CD4-positive, alpha-beta T cell treated with Interleukin-6 for 4 hours (primary cell): Measurements from ENCODE around the gene U2SURP.
"Not testable (repeated sequence)": the region's sequence is repeated elsewhere in the genome, so short reads cannot be mapped to it uniquely, and the experiment has no call there.

Experiments used
- DNase-seq: peaks from one replicate; pipeline ENCODE4 v3.0.0-alpha.2; 2020; ENCODE audit warnings: mixed read lengths

The U2SURP gene

GRCh38 chr3:143014921-143015320 is 13.6 kb downstream of the U2SURP start:
- no peak for DNase-seq

DNA sequence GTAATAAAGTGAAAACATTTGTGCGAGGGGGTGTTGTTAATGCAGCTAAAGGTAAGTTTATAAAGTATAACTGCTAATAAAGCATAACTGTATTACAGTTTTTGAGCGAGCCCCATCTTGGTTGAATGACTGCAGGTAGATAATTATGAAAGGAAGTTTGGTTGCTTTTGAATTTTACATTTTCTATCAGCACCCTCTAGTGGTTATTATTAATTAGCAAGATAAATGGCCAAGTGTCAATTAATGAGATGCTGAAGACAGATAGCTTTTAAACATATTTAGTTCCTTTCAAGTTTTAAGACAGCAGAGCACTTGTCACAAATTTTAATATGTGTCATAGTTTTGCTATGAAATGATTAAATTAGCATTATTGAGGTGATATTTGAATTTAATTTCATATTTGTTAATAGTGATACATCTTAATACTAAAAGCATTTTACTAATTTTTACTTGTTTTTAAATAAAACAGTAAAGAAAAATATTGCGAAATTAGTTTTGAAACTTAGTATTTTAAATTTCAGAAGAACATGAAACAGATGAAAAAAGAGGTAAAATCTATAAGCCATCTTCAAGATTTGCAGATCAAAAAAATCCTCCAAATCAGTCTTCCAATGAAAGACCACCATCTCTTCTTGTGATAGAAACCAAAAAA is 15.1 kb downstream of the U2SURP start:
- no peak for DNase-seq

DNA sequence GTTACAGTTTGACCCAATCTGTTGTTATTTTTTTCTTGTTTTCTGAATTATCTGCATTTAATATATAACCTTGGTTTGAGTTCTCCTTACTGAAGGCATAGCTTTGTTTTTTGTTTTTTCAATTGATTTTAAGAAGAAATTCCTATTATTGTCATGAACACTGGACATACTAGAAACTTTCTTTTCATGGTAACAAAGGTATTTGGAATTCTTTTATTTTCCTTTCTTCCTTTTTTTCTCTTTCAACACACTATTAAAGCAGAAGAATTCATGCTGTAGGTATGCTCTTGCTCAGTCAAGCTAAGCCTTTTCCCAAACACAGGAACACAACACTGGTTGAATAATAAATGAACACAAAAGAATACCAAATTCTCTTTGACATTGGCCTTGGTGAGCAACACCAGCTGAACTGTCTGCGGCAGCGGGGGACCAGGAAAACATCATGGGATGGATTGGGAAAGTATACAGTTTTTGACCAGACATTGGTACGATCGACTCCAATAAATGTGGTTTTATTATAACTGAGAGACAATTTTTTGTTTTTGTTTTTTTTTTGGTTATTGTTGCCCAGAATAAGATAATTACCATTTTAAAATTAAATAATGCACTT is 23.1 kb downstream of the U2SURP start:
- no peak for DNase-seq

DNA sequence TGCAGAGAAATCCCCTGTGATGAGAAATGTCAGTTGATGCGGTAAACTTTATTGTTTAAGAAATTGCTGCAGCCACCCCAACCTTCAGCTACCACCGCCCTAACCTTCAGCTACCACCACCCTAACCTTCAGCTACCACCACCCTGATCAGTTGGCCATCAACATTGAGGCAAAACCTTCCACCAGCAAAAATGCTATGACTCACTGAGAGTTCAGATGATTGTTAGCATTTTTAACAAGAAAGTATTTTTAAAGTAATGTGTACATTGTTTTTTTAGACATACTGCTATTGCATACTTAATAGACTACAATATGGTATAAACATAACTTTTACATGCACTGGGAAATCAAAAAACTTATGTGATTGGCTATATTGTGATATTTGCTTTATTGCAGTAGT is 30.0 kb downstream of the U2SURP start:
- no peak for DNase-seq

GRCh38 chr3:143031796-143032387 is 30.5 kb downstream of the U2SURP start:
- DNase-seq, result not testable (repeated sequence)

GRCh38 chr3:143035466-143036211 is 34.3 kb downstream of the U2SURP start:
- no peak for DNase-seq

- no peak for DNase-seq
Measured at GRCh38 chr3:143036557-143036956, 35.2 kb downstream of the U2SURP start.

- DNase-seq, result no peak
Measured at GRCh38 chr3:143037867-143038266, 36.5 kb downstream of the U2SURP start.

GRCh38 chr3:143040261-143040879 is 39.0 kb downstream of the U2SURP start:
- DNase-seq, result no peak

GRCh38 chr3:143041903-143042302 is 40.5 kb downstream of the U2SURP start:
- DNase-seq, result no peak

DNA sequence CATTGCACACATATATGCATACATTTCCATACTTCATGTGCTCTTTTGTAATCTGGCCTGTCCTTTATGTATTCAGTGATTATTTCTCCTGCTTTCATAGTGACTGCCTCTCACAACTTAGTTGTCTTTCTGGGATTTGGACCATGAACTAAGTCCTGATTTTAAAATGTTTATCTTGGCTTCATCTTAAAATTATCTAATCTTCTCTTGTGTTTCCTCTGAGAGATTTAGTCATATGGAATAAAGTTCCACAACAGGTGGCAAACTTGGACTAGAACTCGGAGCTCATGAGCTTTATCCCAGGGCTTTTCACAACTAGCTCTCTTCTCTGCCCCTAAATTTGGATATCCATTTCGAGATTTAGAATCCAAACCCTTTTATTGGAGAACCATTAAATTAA is 44.3 kb downstream of the U2SURP start:
- DNase-seq, result no peak

GRCh38 chr3:143046075-143046474 is 44.7 kb downstream of the U2SURP start:
- DNase-seq, result not testable (repeated sequence)

GRCh38 chr3:143054011-143054410 is 52.6 kb downstream of the U2SURP start:
- DNase-seq, result no peak

GRCh38 chr3:143056372-143056771 is 55.0 kb downstream of the U2SURP start:
- no peak for DNase-seq

DNA sequence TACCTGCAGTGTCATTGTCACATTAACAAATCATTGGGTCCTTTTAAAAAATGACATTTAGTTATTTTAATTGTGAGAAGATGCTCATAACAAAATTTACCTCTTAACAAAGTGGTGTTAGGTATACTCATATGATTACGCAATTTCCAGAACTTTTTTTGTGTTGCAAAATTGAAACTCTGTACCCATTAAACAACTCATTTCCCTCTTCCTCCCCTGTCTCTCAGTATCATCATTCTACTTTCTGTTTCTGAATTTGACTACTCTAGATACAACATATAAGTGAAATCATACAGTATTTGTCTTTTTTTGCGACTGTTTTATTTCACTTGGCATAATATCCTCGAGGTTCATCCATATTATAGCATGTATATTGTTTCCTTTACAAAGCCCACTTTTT is 59.5 kb downstream of the U2SURP start:
- DNase-seq, result no peak

- DNase-seq, result no peak
Measured at GRCh38 chr3:143063018-143063417, 61.6 kb downstream of the U2SURP start.

- no peak for DNase-seq
Measured at GRCh38 chr3:143064777-143065176, 63.4 kb downstream of the U2SURP start.

DNA sequence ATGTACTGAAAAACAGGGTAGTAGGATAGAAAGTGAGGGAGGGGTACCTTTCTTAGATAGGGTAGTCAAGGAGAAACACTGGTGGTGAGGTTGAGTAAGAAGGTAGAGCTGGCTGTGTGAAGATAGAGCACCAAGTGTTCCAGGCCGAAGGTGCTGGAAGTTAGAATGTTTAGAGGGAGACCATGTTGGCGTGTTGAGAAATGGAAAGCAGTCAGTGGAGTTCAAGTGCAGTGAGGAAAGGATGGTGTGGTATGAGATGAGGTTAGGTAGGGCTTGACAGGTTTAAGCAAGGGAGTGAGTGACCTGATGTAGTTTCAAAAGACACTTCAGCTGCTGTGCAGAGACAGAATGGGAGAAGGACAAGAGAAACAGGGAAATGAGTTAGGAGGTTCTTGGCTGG is 64.0 kb downstream of the U2SURP start:
- DNase-seq, result no peak

DNA sequence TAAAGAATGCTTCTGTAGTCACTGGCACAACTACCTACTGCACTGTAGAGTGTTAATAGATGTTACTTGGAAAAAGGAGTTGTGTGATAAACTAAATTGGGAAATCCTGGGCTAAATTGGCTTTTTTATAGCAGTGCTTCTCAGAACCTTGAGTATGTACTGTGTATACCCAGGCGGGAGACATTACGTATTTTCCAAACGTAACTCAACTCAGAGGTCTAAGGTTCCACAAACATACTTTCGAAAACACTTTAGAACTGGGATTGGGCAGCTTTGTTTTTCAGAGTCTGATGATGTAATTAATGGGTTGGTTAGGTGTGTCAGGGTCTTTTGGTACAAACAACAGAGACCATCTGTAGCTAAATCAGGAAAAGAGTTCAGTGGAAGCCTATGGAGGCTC is 64.7 kb downstream of the U2SURP start:
- DNase-seq, result no peak

GRCh38 chr3:143067201-143067600 is 65.8 kb downstream of the U2SURP start:
- DNase-seq, result no peak

GRCh38 chr3:143068059-143068458 is 66.7 kb downstream of the U2SURP start:
- DNase-seq, result no peak

GRCh38 chr3:143070977-143071551 is 69.7 kb downstream of the U2SURP start:
- DNase-seq, result no peak

DNA sequence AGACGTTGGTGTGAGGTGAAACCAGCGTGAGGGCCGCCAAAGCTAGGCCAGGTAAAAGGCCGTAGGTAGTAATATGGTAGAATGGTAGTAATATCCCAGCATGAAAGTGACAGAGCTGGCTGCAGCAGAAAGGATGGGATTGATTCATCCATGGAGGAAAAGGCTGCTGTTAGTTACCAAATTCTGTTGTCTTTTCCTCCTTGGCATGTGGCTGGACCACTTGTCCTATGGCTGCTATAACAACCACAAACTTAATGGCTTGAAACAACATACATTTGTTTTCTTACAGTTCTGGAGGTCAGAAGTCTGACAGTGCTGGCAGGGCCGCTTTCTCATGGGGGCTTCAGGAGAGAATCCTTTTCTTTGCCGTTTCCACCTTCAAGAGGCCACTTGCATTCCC is 70.4 kb downstream of the U2SURP start:
- no peak for DNase-seq
